GM20431 (cell line): ENCODE results near the gene DCAKD.

Source experiments
- in situ Hi-C: fragments of 300-500 bp; cut with MseI, MboI; formaldehyde crosslinking; loops from one replicate; pipeline ENCODE4 v1.15.0; 2020; ENCODE audit warnings: low sequenced_read_pairs; ENCODE audit not compliant: unreplicated experiment

Gene DCAKD

GRCh38 chr17:45051060-45051719 is at the start of gene DCAKD:
TSS of gene DCAKD (minus strand) at chr17:45051632. CDS start at chr17:45034885, 16,747 bp downstream.
- in situ Hi-C loops, result no loop called here

GRCh38 chr17:45098869-45099616 is 47.6 kb upstream of the DCAKD start:
- in situ Hi-C loops, result no loop called here

- in situ Hi-C loops, result no loop called here
These were observed 46.8 kb upstream of the DCAKD start for GRCh38 chr17:45098081-45098868.

- in situ Hi-C loops, result no loop called here
These were observed 45.5 kb upstream of the DCAKD start for GRCh38 chr17:45096926-45097325.

GRCh38 chr17:45096141-45096540 is 44.7 kb upstream of the DCAKD start:
- in situ Hi-C loops, result no loop called here

- in situ Hi-C loops, result no loop called here
These were observed 42.1 kb upstream of the DCAKD start for GRCh38 chr17:45093444-45094110.

GRCh38 chr17:45092911-45093430 is 41.5 kb upstream of the DCAKD start:
- in situ Hi-C loops, result no loop called here

- in situ Hi-C loops, result no loop called here
These were observed 40.5 kb upstream of the DCAKD start for GRCh38 chr17:45091778-45092425.

- in situ Hi-C loops, result no loop called here
These were observed 39.3 kb upstream of the DCAKD start for GRCh38 chr17:45090711-45091110.

- in situ Hi-C loops, result no loop called here
These were observed 37.3 kb upstream of the DCAKD start for GRCh38 chr17:45088741-45089140.

GRCh38 chr17:45087978-45088377 is 36.5 kb upstream of the DCAKD start:
- in situ Hi-C loops, result no loop called here

- in situ Hi-C loops, result no loop called here
These were observed 36.1 kb upstream of the DCAKD start for GRCh38 chr17:45087504-45087975.

- in situ Hi-C loops, result no loop called here
These were observed 35.6 kb upstream of the DCAKD start for GRCh38 chr17:45086865-45087503.

GRCh38 chr17:45086391-45086790 is 35.0 kb upstream of the DCAKD start:
- in situ Hi-C loops, result no loop called here

- in situ Hi-C loops, result no loop called here
These were observed 29.7 kb upstream of the DCAKD start for GRCh38 chr17:45081047-45081703.

GRCh38 chr17:45077643-45078042 is 26.2 kb upstream of the DCAKD start:
- in situ Hi-C loops, result no loop called here

- in situ Hi-C loops, result no loop called here
These were observed 22.1 kb upstream of the DCAKD start for GRCh38 chr17:45073414-45074070.

GRCh38 chr17:45070809-45071208 is 19.4 kb upstream of the DCAKD start:
- in situ Hi-C loops, result no loop called here
